IMR-90 (cell line): ENCODE measurements around the gene GPER1. TPM values are rescaled to one million over a fixed set of nuclear protein-coding genes. Genes with fewer than 3 reads are reported as not detected.

Source experiments
- MAFK ChIP-seq: IDR thresholded peaks from 2 replicates; pipeline ENCODE4 v1.6.1; 2012; ENCODE audit warnings: low read depth, low read length, improper control_type of control experiment
- MAZ ChIP-seq: IDR thresholded peaks from 2 replicates; pipeline ENCODE4 v1.6.1; 2012; ENCODE audit warnings: low read depth, mild to moderate bottlenecking, low read length, improper control_type of control experiment, moderate library complexity, borderline replicate concordance
- polyA plus RNA-seq, 3 experiments: library from polyadenylated mRNA; depleted of rRNA; stranded (reverse); fragments of >200 nt; gene quantifications; 2 replicates each; pipeline ENCODE4 v1.2.3, GENCODE V29; 2012; ENCODE audit warnings: low replicate concordance in 1 of 3
- total RNA-seq: library from RNA; depleted of rRNA; stranded (reverse); fragments of >200 nt; gene quantifications from 2 replicates; pipeline ENCODE4 v1.2.3, GENCODE V29; 2012
- TF ChIP-seq, protein P1 (sequence below): fragments of 150-350 bp; IDR thresholded peaks from 2 replicates; pipeline ENCODE4 v1.6.1; 2017; ENCODE audit warnings: mild to moderate bottlenecking, antibody characterized with exemption, low read length, low read depth

The GPER1 gene
- total and polyA plus RNA-seq, 2 of the 4 experiments (the other 2 are of a cell fraction), result 2.0 to 5.8 TPM

DNA sequence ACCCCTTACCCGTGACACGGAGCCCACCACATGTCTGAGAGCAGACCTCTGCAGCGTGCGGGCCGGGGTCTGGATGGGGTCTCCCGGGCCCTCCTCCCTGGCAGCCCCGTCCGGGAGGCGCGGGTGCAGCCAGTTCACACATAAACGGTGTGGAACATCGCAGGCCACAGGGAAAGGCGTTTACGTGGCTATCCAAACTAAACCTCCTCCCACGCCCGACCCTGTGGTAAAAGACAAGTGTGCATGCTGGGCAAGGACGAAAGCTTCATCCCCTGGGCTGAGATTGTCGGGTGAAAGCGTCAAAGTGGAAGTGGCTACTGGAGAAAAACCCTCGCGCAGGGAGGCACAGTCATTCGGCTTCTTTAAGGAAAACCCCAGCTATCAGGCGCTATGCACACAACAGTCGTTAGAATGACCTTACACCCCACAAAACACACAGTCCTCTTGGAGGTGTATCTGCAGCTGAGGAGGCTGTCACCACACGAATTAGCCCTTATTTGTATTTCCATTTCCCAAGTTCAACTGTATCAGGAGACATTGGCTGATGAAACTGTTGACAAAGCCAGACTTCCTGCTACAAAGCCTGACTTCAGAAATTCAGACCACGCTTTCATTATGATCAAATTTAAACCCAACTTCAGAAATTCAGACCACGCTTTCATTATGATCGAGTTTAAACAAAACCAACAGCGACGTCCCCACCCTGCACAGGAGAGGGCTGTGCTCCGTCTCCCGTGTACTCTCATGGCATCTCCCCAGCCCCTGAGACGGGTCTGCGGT is 15.3 kb downstream of the GPER1 start (continued):
- TF ChIP-seq, protein P1, sequence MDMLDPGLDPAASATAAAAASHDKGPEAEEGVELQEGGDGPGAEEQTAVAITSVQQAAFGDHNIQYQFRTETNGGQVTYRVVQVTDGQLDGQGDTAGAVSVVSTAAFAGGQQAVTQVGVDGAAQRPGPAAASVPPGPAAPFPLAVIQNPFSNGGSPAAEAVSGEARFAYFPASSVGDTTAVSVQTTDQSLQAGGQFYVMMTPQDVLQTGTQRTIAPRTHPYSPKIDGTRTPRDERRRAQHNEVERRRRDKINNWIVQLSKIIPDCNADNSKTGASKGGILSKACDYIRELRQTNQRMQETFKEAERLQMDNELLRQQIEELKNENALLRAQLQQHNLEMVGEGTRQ, result no peak
- TF ChIP-seq MAFK, result no peak
- no peak for TF ChIP-seq MAZ
